Caco-2 (cell line): ENCODE measurements around the gene FRMD8. TPM values are rescaled to one million over a fixed set of nuclear protein-coding genes. Genes with fewer than 3 reads are reported as not detected.

Experiments
- BruUV-seq: library from RNA; stranded (reverse); fragments of 400-500 nt; replicated peaks from 2 replicates; lab custom pipeline; 2021; lab: Mats Ljungman, UMichigan
- CTCF ChIA-PET: fragments of 300-600 bp; sonication (Branson Sonifier 250); formaldehyde crosslinking; loops from one replicate; lab custom pipeline; 2022; ENCODE audit warnings: antibody characterized with exemption; lab: Charles Lee
- POLR2A ChIA-PET: fragments of 300-600 bp; sonication (Branson Sonifier 250); formaldehyde crosslinking; loops from one replicate; lab custom pipeline; 2022; ENCODE audit warnings: antibody characterized with exemption; lab: Charles Lee
- DNase-seq, 2 experiments: peaks; one replicate each; pipeline versions ENCODE4 v3.0.0 to v3.0.0-alpha.2; 2020 to 2022
- H3K27me3 ChIP-seq: replicated peaks from 2 replicates; pipeline ENCODE4 v1.6.0; 2011; ENCODE audit warnings: low read length; ENCODE audit not compliant: control insufficient read depth, insufficient read depth
- H3K36me3 ChIP-seq: 2 replicates; pipeline ENCODE4 v1.5.1; 2011; ENCODE audit warnings: low read length; ENCODE audit not compliant: control insufficient read depth, insufficient read depth
- H3K4me1 ChIP-seq: fragments of 250-450 bp; sonication (Bioruptor Pico); 2 replicates; pipeline ENCODE4 v1.5.1; 2020; ENCODE audit warnings: mild to moderate bottlenecking
- H3K4me3 ChIP-seq: 2 replicates; pipeline ENCODE4 v1.5.1; 2011; ENCODE audit warnings: low read depth, mild to moderate bottlenecking, control low read depth, low read length
- H3K9me3 ChIP-seq: fragments of 250-450 bp; sonication (Bioruptor Pico); 2 replicates; pipeline ENCODE4 v1.5.1; 2020; ENCODE audit warnings: mild to moderate bottlenecking, moderate library complexity
- H3K27ac Mint-ChIP-seq: one replicate; pipeline ENCODE4 v1.8.0; 2022; ENCODE audit warnings: mixed read lengths; ENCODE audit not compliant: unreplicated experiment
- H3K27me3 Mint-ChIP-seq: one replicate; pipeline ENCODE4 v1.8.0; 2022; ENCODE audit warnings: mixed read lengths; ENCODE audit not compliant: insufficient read depth, unreplicated experiment
- H3K36me3 Mint-ChIP-seq: one replicate; pipeline ENCODE4 v1.8.0; 2022; ENCODE audit warnings: mild to moderate bottlenecking, mixed read lengths; ENCODE audit not compliant: insufficient read depth, unreplicated experiment
- H3K4me1 Mint-ChIP-seq: one replicate; pipeline ENCODE4 v1.8.0; 2022; ENCODE audit warnings: low read depth, mixed read lengths; ENCODE audit not compliant: unreplicated experiment
- H3K4me3 Mint-ChIP-seq: one replicate; pipeline ENCODE4 v1.8.0; 2022; ENCODE audit warnings: mild to moderate bottlenecking, moderate library complexity, mixed read lengths; ENCODE audit not compliant: unreplicated experiment
- H3K9me3 Mint-ChIP-seq: one replicate; pipeline ENCODE4 v1.8.0; 2022; ENCODE audit warnings: mixed read lengths; ENCODE audit not compliant: unreplicated experiment
- intact Hi-C: fragments of 100-400 bp; cut with micrococcal nuclease; formaldehyde crosslinking; loops from one replicate; pipeline ENCODE4 v1.10.0; 2022; ENCODE audit not compliant: unreplicated experiment
- total RNA-seq: library from RNA; stranded (reverse); gene quantifications from 2 replicates; pipeline ENCODE4 v1.2.3, GENCODE V29; 2022
- TF ChIP-seq, protein P1 (sequence below), 2 experiments: fragments of 200-600 bp in 1 of 2; IDR thresholded peaks; 1 replicate in 1 of 2; 2 replicates in 1 of 2; pipeline versions ENCODE4 v1.5.1 to v1.8.0; 2011 to 2022; ENCODE audit warnings: antibody characterized with exemption in 1 of 2, control low read depth in 1 of 2, inconsistent platforms in 1 of 2, low read depth in 1 of 2, low read length in 1 of 2, mild to moderate bottlenecking in 1 of 2, moderate library complexity in 1 of 2; ENCODE audit not compliant: insufficient read depth in 1 of 2, severe bottlenecking in 1 of 2, unreplicated experiment in 1 of 2

The FRMD8 gene
- total RNA-seq, 1 experiment from 2014 or later = 38.2 TPM

DNA sequence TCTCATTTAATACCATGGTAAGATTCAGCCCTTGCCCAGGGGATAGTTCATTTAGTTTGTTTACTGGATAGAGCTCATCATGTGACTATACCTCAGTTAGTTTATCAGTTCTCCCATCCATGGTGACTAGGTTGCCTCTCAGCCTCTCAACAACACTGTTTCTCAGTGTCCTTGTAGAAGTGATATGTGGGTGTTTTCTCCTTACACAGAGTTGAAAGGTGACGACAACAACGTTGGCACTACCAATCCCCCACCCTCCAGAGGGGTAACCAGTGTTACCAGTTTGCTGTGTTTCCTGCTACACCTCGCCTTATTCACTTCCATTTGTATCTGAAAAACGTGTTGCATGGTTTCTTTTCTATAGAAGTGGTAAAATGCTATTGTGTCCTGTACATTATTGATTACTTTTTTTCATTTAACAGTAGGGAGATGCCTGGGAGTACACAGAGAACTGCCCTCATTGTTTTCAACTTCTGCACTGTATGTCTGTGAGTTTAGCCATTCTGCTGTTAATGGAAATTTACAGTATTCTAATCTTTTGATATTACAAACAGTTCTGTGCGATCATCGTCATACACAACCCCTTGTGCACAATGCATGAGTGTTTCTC lies 47.7 kb downstream of the FRMD8 start:
- TF ChIP-seq, protein P1, sequence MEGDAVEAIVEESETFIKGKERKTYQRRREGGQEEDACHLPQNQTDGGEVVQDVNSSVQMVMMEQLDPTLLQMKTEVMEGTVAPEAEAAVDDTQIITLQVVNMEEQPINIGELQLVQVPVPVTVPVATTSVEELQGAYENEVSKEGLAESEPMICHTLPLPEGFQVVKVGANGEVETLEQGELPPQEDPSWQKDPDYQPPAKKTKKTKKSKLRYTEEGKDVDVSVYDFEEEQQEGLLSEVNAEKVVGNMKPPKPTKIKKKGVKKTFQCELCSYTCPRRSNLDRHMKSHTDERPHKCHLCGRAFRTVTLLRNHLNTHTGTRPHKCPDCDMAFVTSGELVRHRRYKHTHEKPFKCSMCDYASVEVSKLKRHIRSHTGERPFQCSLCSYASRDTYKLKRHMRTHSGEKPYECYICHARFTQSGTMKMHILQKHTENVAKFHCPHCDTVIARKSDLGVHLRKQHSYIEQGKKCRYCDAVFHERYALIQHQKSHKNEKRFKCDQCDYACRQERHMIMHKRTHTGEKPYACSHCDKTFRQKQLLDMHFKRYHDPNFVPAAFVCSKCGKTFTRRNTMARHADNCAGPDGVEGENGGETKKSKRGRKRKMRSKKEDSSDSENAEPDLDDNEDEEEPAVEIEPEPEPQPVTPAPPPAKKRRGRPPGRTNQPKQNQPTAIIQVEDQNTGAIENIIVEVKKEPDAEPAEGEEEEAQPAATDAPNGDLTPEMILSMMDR (IDR thresholded peaks at IDR 0.05; ENCODE audit: insufficient read depth in 1 of 2, low read depth in 1 of 2, low read length in 1 of 2, severe bottlenecking in 1 of 2, unreplicated experiment in 1 of 2) = no peak
- Histone ChIP-seq H3K9me3 (no peaks in the 10 kb centered on the region), H3K4me3 (no peak overlapping the region), H3K27me3 (no peaks in the 10 kb centered on the region), H3K4me1 (no peaks in the 10 kb centered on the region), H3K36me3 (peaks cover 3% of the 10 kb centered on the region; the same call in 1 of the 2 replicates)
- no TSS peak for BruUV-seq
- Mint-ChIP-seq H3K36me3 (peaks cover 95% of the 10 kb centered on the region), H3K4me1 (peaks cover 39% of the 10 kb centered on the region), H3K27ac (no peak overlapping the region), H3K27me3 (no peaks in the 10 kb centered on the region), H3K9me3 (no peaks in the 10 kb centered on the region), H3K4me3 (no peak overlapping the region)
- CTCF ChIA-PET = no interaction called here
- intact Hi-C loops = no loop called here
- POLR2A ChIA-PET = interaction anchor here (0.8 to 1.0 kb wide), 2 partner anchors 11 to 15 kb away, joined by 3 to 11 read pairs; partner anchors contain the start of gene NEAT1
- DNase-seq = peak in 1 of 2 experiments; percentile 18

DNA sequence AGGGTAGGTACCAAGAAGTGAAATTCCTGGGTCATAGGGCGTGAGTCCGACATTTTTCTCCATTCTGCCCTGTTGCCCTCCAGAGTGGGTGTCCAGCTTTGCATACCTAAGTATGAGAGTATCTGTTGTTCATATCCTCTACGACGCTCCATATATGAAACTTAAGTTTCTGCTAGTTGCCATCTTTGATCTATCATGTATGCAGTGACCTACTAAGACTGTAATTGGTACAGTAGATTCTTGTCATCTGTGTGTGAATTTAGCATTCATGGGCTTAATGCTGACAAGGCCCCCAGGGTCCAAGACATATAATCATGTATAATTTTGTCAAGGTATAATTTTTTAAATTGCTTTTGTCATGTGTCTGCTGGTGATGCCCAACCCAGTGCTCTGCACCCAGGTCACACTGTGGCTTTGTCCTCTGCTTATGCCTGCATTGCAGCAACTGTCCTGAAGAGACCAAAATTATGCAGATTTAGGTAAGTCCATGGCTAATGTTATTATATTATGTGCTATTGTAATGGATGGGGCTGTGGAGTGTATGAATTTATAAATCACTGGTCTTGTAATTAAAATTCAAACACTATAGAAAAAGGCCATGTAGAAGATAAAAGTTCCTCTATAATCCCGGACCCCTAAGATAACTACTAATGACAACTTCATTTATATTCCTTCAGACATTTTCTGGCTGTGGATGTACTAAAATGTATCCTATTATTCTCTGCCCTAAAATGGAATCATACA lies 48.4 kb downstream of the FRMD8 start:
- Mint-ChIP-seq H3K27ac (peak overlapping the region; percentile 55), H3K27me3 (no peaks in the 10 kb centered on the region), H3K9me3 (no peaks in the 10 kb centered on the region), H3K36me3 (peaks cover 95% of the 10 kb centered on the region), H3K4me1 (peaks cover 32% of the 10 kb centered on the region), H3K4me3 (no peak overlapping the region)
- Histone ChIP-seq H3K4me3 (no peak overlapping the region), H3K36me3 (peaks cover 2% of the 10 kb centered on the region; the same call in 1 of the 2 replicates), H3K9me3 (no peaks in the 10 kb centered on the region), H3K27me3 (no peaks in the 10 kb centered on the region), H3K4me1 (no peaks in the 10 kb centered on the region)
- TF ChIP-seq, protein P1 (IDR thresholded peaks at IDR 0.05; ENCODE audit: insufficient read depth in 1 of 2, low read depth in 1 of 2, low read length in 1 of 2, severe bottlenecking in 1 of 2, unreplicated experiment in 1 of 2) = no peak
- ChIA-PET CTCF (no interaction called here), POLR2A (no interaction called here)
- DNase-seq = no peak
- intact Hi-C loops = no loop called here
- BruUV-seq = no TSS peak

DNA sequence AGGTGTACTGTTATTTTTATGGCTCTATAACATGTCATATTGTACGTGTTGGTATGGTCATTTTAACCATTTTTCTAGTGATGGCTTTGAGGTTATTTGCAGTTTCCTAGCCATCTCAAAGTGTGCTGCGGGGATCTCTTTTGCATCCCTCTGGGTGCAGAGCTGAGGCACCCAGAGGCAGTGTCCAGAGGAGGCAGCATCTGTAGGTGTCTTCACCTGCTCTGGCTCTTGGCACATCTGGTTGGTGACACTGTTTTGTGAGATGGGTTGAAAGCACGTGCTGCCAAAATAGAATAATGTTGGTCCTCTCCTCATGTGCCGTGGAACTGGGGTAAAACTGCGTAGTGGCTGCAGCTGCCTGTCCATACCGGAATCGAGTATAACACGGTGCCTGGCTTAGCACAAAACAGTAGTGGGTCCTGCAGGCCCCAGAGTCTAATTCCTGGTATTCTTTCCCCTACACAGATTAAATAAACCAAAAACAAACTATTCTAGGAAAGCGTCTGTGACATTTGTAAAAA lies 49.0 kb downstream of the FRMD8 start:
- Mint-ChIP-seq H3K4me1 (peaks cover 35% of the 10 kb centered on the region), H3K36me3 (peaks cover 95% of the 10 kb centered on the region), H3K27ac (peak overlapping the region; percentile 55), H3K9me3 (no peaks in the 10 kb centered on the region), H3K27me3 (no peaks in the 10 kb centered on the region), H3K4me3 (no peak overlapping the region)
- Histone ChIP-seq H3K27me3 (no peaks in the 10 kb centered on the region), H3K4me3 (no peak overlapping the region), H3K4me1 (no peaks in the 10 kb centered on the region), H3K36me3 (peaks cover 1% of the 10 kb centered on the region; the same call in 1 of the 2 replicates), H3K9me3 (no peaks in the 10 kb centered on the region)
- ChIA-PET CTCF (interaction anchor here (1.0 kb wide), 1 partner anchor 52 kb away, joined by 3 read pairs; no protein-coding TSS in a partner anchor), POLR2A (no interaction called here)
- TF ChIP-seq, protein P1 (IDR thresholded peaks at IDR 0.05; ENCODE audit: insufficient read depth in 1 of 2, low read depth in 1 of 2, low read length in 1 of 2, severe bottlenecking in 1 of 2, unreplicated experiment in 1 of 2) = no peak
- DNase-seq = no peak
- BruUV-seq = no TSS peak
- intact Hi-C loops = no loop called here
